OCI-LY1 (cell line): Measurements from ENCODE around the gene HDAC1.

ENCODE experiments used
- CTCF ChIP-seq: fragments of 200-600 bp; sonication (generic), shearing (Covaris generic); IDR thresholded peaks from 2 replicates; pipeline ENCODE4 v1.5.1; 2017; ENCODE audit warnings: mild to moderate bottlenecking, antibody characterized with exemption, low read length, moderate library complexity, mixed read lengths
- EZH2 ChIP-seq: fragments of 200-600 bp; sonication (generic), shearing (Covaris generic); IDR thresholded peaks from 2 replicates; pipeline ENCODE4 v1.8.0; 2017; ENCODE audit warnings: borderline replicate concordance, mixed run types, mild to moderate bottlenecking, antibody characterized with exemption, low read length, moderate library complexity, mixed read lengths

- TF ChIP-seq CTCF (no peak), EZH2 (no peak)
Observed at GRCh38 chr1:32321712-32322291, 29.9 kb downstream of the HDAC1 start.
